ENCODE data around the gene KIRREL3.

KIRREL3 gene

GRCh38 chr11:126611438-126611837, 389.1 kb downstream of the KIRREL3 start:
- no peak for TF ChIP-seq GATA3 (IDR thresholded peaks at IDR 0.05; ENCODE audit: low read depth, low read length)
- TF ChIP-seq GATA2 (IDR thresholded peaks at IDR 0.05; ENCODE audit: low read depth, low read length), result no peak

DNA sequence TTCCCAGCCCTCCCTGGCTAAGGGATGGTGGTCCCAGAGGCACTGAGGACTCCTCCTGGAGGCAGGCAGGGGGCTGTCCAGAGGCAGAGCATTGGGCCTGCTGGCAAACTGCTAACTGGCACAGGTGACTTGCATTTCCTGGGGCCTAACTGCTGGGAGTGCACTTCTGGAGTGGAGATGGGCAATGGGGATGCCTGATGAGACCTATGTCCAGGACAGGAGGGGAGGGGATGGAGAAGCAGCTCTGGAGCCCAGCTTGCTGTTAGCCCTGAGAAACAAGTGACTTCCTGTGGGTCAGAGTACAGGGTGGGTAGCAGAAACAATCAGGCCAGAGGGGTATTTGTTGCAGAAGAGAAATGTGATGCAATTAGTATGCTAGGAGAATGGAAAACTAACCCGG, 391.9 kb downstream of the KIRREL3 start:
- TF ChIP-seq GATA3 (IDR thresholded peaks at IDR 0.05; ENCODE audit: low read depth, low read length), result no peak
- TF ChIP-seq GATA2 (IDR thresholded peaks at IDR 0.05; ENCODE audit: low read depth, low read length), result no peak

DNA sequence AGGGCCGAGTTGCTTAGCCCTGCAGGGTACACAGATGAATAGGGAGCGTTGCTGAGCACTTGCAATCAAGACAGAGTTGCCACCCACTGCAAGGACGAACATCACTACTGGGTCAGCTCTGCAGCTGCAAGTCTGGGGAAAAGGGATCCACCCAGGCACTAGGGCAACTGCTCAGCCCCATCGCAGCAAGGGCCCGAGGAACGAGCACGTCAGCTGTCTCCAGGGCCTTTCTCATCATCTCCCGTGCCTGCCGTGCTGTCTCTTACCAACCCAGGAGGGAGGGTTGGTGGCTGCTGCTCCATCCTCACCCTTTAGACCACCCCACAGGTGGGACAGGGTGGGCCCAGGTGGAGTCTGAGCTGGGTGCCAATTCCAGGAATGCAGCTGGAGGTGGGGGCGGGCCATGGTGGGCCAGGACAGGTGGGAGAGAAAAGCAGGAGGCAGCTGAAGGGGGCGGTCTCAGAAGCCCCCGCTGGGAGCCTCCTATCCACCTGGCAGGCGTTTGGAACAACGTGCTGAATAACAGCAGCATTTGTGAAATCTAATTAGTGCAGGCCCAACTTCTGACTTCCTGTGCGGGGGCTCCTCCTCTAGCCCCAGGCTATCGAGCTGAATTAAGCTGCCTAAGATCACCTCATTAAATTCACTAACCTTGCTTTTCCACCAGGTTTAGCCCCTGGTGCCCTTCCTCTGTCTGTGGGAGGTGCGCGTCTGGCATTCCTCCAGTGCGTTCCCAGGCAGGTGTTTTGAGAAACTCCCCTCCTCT, 392.6 kb downstream of the KIRREL3 start:
- TF ChIP-seq GATA2 (IDR thresholded peaks at IDR 0.05; ENCODE audit: low read depth, low read length), result no peak
- no peak for TF ChIP-seq GATA3 (IDR thresholded peaks at IDR 0.05; ENCODE audit: low read depth, low read length)

DNA sequence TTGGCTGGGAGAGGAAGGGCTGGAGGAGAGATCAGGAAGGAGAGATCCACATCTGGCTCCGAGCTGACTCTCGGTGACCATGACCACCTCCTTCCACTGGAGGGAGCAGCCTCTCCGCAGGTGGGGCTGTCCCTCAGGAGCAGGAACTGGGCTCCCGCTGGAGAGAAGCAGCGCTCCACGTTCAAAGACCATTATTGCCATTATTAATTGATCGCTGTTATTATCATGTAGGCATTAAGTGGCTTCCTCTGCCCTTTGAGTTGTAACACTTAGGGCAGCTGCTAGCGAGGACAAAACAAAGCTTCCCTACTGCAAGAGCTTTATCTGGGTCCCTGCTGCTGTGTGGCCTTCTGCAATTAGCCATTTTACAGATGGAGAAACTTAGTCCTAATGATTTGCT, 393.2 kb downstream of the KIRREL3 start:
- TF ChIP-seq GATA3 (IDR thresholded peaks at IDR 0.05; ENCODE audit: low read depth, low read length) (no peak), GATA2 (IDR thresholded peaks at IDR 0.05; ENCODE audit: low read depth, low read length) (no peak)

GRCh38 chr11:126606484-126606883, 394.1 kb downstream of the KIRREL3 start:
- TF ChIP-seq GATA3 (IDR thresholded peaks at IDR 0.05; ENCODE audit: low read depth, low read length), result no peak
- no peak for TF ChIP-seq GATA2 (IDR thresholded peaks at IDR 0.05; ENCODE audit: low read depth, low read length)

DNA sequence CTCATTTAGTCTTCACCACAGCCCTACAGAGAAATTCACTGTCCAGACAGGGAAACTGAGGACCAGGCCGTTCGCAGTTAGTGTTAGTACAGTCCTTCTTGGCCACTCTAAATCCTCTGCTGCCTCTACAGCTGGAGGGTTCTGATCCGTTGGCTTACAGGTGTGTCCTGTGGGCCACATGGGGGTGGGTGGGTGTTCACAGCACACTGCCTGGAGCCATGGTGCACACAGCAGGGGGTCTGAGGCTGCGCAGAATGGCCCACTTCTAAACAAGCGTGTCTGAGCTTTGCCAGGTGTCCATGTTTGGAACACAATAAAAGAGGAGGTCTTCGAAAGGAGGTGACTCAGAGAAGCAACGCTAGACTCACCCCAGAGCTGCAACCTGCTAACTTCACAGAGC, 396.1 kb downstream of the KIRREL3 start:
- TF ChIP-seq GATA3 (IDR thresholded peaks at IDR 0.05; ENCODE audit: low read depth, low read length), result no peak
- no peak for TF ChIP-seq GATA2 (IDR thresholded peaks at IDR 0.05; ENCODE audit: low read depth, low read length)

GRCh38 chr11:126603486-126603885, 397.1 kb downstream of the KIRREL3 start:
- no peak for TF ChIP-seq GATA2 (IDR thresholded peaks at IDR 0.05; ENCODE audit: low read depth, low read length)
- TF ChIP-seq GATA3 (IDR thresholded peaks at IDR 0.05; ENCODE audit: low read depth, low read length), result no peak

DNA sequence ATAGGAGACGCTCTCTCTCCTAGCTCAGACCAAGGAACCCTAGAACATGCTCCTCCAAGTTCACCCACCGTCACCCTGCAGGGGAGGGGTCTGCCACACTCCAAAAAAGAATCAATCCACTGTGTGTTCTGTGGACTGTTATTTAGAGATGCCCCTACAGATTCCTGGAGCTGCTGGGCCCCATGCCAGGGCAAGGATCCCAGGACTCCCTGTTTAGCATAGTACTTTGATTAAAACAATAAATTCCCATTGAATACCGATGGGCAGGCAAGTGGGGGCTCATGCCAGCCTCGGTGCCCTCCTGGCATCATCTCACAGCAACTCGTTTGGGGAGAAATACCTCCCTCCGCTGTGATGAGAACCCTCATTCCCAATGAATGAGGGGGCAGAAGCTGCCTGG, 397.6 kb downstream of the KIRREL3 start:
- TF ChIP-seq GATA2 (IDR thresholded peaks at IDR 0.05; ENCODE audit: low read depth, low read length) (no peak), GATA3 (IDR thresholded peaks at IDR 0.05; ENCODE audit: low read depth, low read length) (no peak)

GRCh38 chr11:126602349-126602940, 398.1 kb downstream of the KIRREL3 start:
- no peak for TF ChIP-seq GATA2 (IDR thresholded peaks at IDR 0.05; ENCODE audit: low read depth, low read length)
- no peak for TF ChIP-seq GATA3 (IDR thresholded peaks at IDR 0.05; ENCODE audit: low read depth, low read length)

DNA sequence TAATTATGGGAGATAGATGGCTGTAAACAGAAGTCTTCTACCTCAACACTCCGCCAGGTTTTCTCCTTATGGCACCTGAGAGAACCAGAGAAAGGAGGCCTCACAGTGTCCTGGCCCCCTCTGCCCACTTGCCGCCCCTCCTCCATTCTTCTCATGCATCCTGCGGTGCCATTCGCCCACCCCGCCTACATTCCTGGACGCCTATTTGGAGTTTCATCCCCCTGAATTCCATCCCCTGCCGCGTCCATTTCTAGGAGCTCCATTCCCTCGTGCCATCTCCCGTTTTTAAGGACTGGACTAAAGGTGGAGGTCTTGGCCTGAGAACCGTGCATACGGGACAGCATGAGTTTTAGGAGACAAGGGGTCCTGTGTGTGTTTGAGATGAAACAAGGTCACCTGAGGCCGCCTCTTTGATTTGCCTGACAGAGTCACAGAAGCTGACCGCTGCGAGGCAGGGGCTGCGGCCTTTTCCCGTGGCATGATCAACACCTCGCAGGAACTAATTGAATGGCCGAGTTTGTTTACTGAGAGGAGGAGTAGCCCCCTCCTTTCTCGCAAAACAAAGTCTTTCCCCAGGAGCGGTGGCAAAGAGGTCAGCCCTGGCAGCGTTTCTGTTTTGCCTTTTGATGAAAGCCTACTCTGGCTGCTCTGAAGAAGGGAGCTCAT, 398.9 kb downstream of the KIRREL3 start:
- TF ChIP-seq GATA3 (IDR thresholded peaks at IDR 0.05; ENCODE audit: low read depth, low read length) (no peak), GATA2 (IDR thresholded peaks at IDR 0.05; ENCODE audit: low read depth, low read length) (no peak)

DNA sequence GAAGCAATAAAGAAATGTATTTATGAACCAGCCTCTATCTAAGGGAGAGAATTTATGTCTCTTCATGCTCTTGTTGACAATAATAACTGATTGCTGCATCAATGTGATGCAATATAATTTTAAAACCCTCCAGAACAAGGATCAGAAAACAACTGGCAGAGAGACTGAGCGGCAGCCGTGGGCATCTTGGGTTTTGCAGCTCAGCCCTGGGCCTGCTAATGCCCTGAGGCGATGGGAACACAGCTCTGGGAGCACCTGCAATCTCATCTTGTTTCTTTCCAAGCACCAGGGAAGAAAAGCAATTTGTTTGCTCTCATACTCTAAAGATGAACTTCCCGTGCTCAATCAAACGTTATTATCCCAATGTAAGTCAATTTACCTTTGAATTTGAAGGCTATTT, 399.4 kb downstream of the KIRREL3 start:
- no peak for TF ChIP-seq GATA2 (IDR thresholded peaks at IDR 0.05; ENCODE audit: low read depth, low read length)
- TF ChIP-seq GATA3 (IDR thresholded peaks at IDR 0.05; ENCODE audit: low read depth, low read length), result no peak

DNA sequence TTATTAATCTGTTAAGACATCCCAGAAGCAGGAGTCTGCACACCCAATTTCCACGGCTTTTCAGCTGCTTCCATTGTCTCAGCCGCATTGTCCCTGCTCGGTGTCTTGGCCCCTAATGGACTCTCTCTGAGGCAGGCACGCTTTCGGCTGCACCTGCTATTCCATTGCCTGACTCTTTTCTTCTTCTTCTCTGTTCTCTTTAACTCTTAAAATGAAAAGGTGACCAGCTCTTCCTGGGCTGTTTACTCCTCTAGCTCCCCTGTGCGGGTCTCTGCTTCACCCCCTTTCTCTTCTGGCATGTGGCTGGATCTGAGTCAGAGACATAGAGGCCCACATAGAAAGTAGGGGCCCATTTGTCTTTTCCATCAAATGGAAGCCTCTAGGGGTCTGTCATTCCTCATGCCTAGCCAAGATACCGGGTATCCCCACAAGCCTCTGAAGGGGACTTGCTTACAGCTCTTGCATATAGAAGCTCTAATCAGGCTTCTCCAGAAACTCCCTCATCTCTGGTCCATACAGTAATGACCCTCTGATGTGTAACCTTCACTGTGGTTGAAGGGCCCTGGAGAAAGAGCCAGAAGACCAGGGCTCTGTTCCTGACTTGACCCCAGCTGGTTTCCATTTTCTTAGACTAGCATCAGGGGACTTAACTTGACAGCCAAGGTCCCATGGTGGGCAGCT, 401.2 kb downstream of the KIRREL3 start:
- no peak for TF ChIP-seq GATA3 (IDR thresholded peaks at IDR 0.05; ENCODE audit: low read depth, low read length)
- TF ChIP-seq GATA2 (IDR thresholded peaks at IDR 0.05; ENCODE audit: low read depth, low read length), result no peak

- TF ChIP-seq GATA3 (IDR thresholded peaks at IDR 0.05; ENCODE audit: low read depth, low read length) (no peak), GATA2 (IDR thresholded peaks at IDR 0.05; ENCODE audit: low read depth, low read length) (no peak)
These were observed 402.0 kb downstream of the KIRREL3 start for GRCh38 chr11:126598344-126599216.
